Islet precursor cell (in vitro differentiated cells): ENCODE measurements around the gene AQP2.

Source experiments
- DNase-seq: peaks from one replicate; pipeline ENCODE4 v3.0.0-alpha.2; 2018

Gene AQP2

GRCh38 chr12:50003595-50003994 lies 53.1 kb downstream of the AQP2 start:
- DNase-seq, result no peak

GRCh38 chr12:50004696-50005095 lies 54.2 kb downstream of the AQP2 start:
- no peak for DNase-seq

- no peak for DNase-seq
These were observed 54.6 kb downstream of the AQP2 start for GRCh38 chr12:50005175-50005574.

GRCh38 chr12:50006280-50006679 lies 55.7 kb downstream of the AQP2 start:
- no peak for DNase-seq

GRCh38 chr12:50006754-50007442 lies 56.4 kb downstream of the AQP2 start:
- DNase-seq, result no peak
